DOHH2 (cell line): ENCODE data around the gene PEAK3.
A peak's percentile ranks its signal among the peaks of the same experiment; 100 is the strongest.

ENCODE experiments used
- H3F3A ChIP-seq: fragments of 200-600 bp; sonication (generic), shearing (Covaris generic); 2 replicates; pipeline ENCODE4 v1.6.0; 2016; ENCODE audit warnings: antibody characterized with exemption, mild to moderate bottlenecking; ENCODE audit not compliant: control insufficient read depth, insufficient read depth
- H3K27ac ChIP-seq: fragments of 200-600 bp; sonication (generic); 2 replicates; pipeline ENCODE4 v1.5.1; 2014; ENCODE audit warnings: low read depth, mild to moderate bottlenecking, low read length, moderate library complexity
- H3K27me3 ChIP-seq: fragments of 200-600 bp; sonication (generic); 2 replicates; pipeline ENCODE4 v1.6.1; 2014; ENCODE audit warnings: mild to moderate bottlenecking, low read length, mixed read lengths; ENCODE audit not compliant: control insufficient read depth
- H3K36me3 ChIP-seq: fragments of 200-600 bp; sonication (generic); 2 replicates; pipeline ENCODE4 v1.6.1; 2014; ENCODE audit warnings: mild to moderate bottlenecking, low read length, moderate library complexity, mixed read lengths; ENCODE audit not compliant: control insufficient read depth
- H3K4me1 ChIP-seq: fragments of 200-600 bp; sonication (generic); 2 replicates; pipeline ENCODE4 v1.6.1; 2014; ENCODE audit warnings: mild to moderate bottlenecking, low read length, mixed read lengths; ENCODE audit not compliant: control insufficient read depth
- H3K4me2 ChIP-seq: fragments of 200-600 bp; sonication (generic); 2 replicates; pipeline ENCODE4 v1.6.0; 2014; ENCODE audit warnings: mild to moderate bottlenecking, low read length, moderate library complexity
- H3K4me3 ChIP-seq: fragments of 200-600 bp; sonication (generic); 2 replicates; pipeline ENCODE4 v1.5.1; 2014; ENCODE audit warnings: mild to moderate bottlenecking, low read length, mixed read lengths
- H3K79me2 ChIP-seq: fragments of 200-600 bp; sonication (generic); 2 replicates; pipeline ENCODE4 v1.6.1; 2014; ENCODE audit warnings: mild to moderate bottlenecking, low read length, mixed read lengths; ENCODE audit not compliant: control insufficient read depth
- H3K9me2 ChIP-seq: fragments of 200-600 bp; sonication (generic); replicated peaks from 2 replicates; pipeline ENCODE4 v1.6.1; 2014; ENCODE audit warnings: mild to moderate bottlenecking, low read length, mixed read lengths; ENCODE audit not compliant: control insufficient read depth
- H3K9me3 ChIP-seq: fragments of 200-600 bp; sonication (generic); 2 replicates; pipeline ENCODE4 v1.6.1; 2014; ENCODE audit warnings: antibody characterized with exemption, low read length, mixed read lengths; ENCODE audit not compliant: control insufficient read depth, insufficient read depth
- H4K20me1 ChIP-seq: fragments of 200-600 bp; sonication (generic); 2 replicates; pipeline ENCODE4 v1.6.0; 2014; ENCODE audit warnings: low read depth, mild to moderate bottlenecking, antibody characterized with exemption, low read length, moderate library complexity; ENCODE audit not compliant: control insufficient read depth, insufficient read depth
- CTCF ChIP-seq: fragments of 200-600 bp; sonication (generic); IDR thresholded peaks from one replicate; pipeline ENCODE4 v1.5.1; 2014; ENCODE audit warnings: antibody characterized with exemption, mild to moderate bottlenecking, low read depth, low read length; ENCODE audit not compliant: poor library complexity, severe bottlenecking
- EZH2phosphoT487 ChIP-seq: fragments of 200-600 bp; sonication (generic); IDR thresholded peaks from 2 replicates; pipeline ENCODE4 v1.6.1; 2017; ENCODE audit warnings: borderline replicate concordance, mild to moderate bottlenecking, antibody characterized with exemption, low read length, moderate library complexity, mixed read lengths

PEAK3 gene

DNA sequence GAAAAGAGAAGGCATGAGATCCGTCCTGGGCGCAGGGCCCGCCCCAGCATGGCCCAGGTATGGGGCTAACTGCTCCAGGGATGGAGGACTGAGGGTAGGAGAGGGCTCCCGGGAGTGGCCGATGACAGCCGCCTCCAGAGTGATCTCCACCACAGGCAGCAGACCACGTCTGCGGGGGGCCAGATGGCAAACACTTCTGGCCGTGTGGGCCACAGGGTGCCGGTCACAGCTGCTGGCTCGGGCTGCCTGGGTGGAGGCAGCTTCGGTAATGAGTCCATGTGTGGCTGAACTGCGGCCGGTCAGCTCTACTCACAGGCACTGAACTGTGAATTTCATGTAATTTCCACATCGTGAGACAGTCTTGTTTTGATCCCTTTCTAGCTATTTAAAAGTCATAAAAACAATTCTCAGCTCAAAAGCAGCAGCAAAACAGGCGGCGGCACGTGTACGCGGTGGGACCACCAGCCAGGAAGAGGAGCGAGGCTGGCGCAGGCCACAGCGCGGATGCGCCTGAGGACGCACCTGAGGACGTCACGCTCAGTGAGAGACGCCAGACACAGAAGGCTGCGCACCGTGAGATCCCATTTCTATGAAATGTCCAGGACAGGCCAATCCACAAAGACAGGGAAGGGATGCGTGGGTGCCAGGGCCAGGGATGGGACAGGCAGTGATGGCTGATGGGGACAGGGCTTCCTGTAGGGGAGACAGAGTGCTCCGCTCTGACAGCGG lies 42.4 kb upstream of the PEAK3 start:
- Histone ChIP-seq H3K9me3 (no peaks in the 10 kb centered on the region), H3K27me3 (no peaks in the 10 kb centered on the region), H3K79me2 (peaks cover 55% of the 10 kb centered on the region), H3K4me3 (peak overlapping the region; percentile 57), H3K27ac (peak overlapping the region; percentile 56), H4K20me1 (peaks cover 6% of the 10 kb centered on the region), H3K4me2 (peak overlapping the region; percentile 66), H3K4me1 (peaks cover 46% of the 10 kb centered on the region), H3F3A (no peaks in the 10 kb centered on the region), H3K9me2 (no peaks in the 10 kb centered on the region), H3K36me3 (peaks cover 65% of the 10 kb centered on the region)
- no peak for TF ChIP-seq CTCF
- no peak for TF ChIP-seq EZH2phosphoT487

DNA sequence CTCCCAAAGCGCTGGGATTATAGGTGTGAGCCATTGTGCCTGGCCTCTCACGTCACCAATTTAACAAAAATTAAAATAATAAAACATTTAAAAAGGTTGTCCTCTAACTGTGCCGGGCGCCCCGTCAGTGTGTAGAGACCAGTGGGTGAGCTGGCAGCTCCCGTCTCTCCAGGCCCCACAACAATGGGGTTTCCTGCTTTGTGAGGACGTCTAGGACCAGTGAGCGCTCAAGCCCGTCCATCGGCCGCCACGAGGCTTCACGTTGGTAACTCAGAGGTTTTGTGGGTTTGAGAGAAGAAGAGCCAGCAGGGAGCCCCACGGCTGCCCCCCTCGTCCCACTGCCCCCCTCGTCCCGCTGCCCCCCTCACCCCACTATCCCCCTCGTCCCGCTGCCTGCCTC lies 41.7 kb upstream of the PEAK3 start:
- no peaks in the 10 kb centered on the region for H3K27me3 ChIP-seq
- peaks cover 48% of the 10 kb centered on the region for H3K79me2 ChIP-seq
- H3K4me1 ChIP-seq = peaks cover 51% of the 10 kb centered on the region
- no peaks in the 10 kb centered on the region for H3K9me2 ChIP-seq
- H3K4me2 ChIP-seq = peak overlapping the region; percentile 66; the same call in 1 of the 2 replicates
- H4K20me1 ChIP-seq = peaks cover 6% of the 10 kb centered on the region
- H3F3A ChIP-seq = 0 out of 2 replicates have a peak, but pooled peaks cover 3% of the 10 kb centered on the region
- no peak for TF ChIP-seq EZH2phosphoT487
- no peak for TF ChIP-seq CTCF
- no peaks in the 10 kb centered on the region for H3K9me3 ChIP-seq
- peaks cover 60% of the 10 kb centered on the region for H3K36me3 ChIP-seq
- no peak overlapping the region for H3K4me3 ChIP-seq
- peak overlapping the region; percentile 56 for H3K27ac ChIP-seq

GRCh38 chr19:2321565-2322283 lies 39.7 kb upstream of the PEAK3 start:
- Histone ChIP-seq H3K27me3 (no peaks in the 10 kb centered on the region), H3K9me2 (no peaks in the 10 kb centered on the region), H3K4me1 (peaks cover 53% of the 10 kb centered on the region), H4K20me1 (peaks cover 1% of the 10 kb centered on the region), H3K9me3 (no peaks in the 10 kb centered on the region), H3K79me2 (peaks cover 28% of the 10 kb centered on the region), H3K27ac (no peak overlapping the region), H3K4me2 (no peak overlapping the region), H3K36me3 (peaks cover 49% of the 10 kb centered on the region), H3K4me3 (no peak overlapping the region), H3F3A (0 out of 2 replicates have a peak, but pooled peaks cover 3% of the 10 kb centered on the region)
- TF ChIP-seq CTCF = no peak
- TF ChIP-seq EZH2phosphoT487 = no peak
